NCI-H146 (cell line): ENCODE measurements around the gene MTAP.
"Not testable (repeated sequence)": the region's sequence is repeated elsewhere in the genome, so short reads cannot be mapped to it uniquely, and the experiment has no call there.

Experiments
- DNase-seq: peaks from one replicate; lab custom pipeline; 2025; lab: John Stamatoyannopoulos, UW

Gene MTAP

DNA sequence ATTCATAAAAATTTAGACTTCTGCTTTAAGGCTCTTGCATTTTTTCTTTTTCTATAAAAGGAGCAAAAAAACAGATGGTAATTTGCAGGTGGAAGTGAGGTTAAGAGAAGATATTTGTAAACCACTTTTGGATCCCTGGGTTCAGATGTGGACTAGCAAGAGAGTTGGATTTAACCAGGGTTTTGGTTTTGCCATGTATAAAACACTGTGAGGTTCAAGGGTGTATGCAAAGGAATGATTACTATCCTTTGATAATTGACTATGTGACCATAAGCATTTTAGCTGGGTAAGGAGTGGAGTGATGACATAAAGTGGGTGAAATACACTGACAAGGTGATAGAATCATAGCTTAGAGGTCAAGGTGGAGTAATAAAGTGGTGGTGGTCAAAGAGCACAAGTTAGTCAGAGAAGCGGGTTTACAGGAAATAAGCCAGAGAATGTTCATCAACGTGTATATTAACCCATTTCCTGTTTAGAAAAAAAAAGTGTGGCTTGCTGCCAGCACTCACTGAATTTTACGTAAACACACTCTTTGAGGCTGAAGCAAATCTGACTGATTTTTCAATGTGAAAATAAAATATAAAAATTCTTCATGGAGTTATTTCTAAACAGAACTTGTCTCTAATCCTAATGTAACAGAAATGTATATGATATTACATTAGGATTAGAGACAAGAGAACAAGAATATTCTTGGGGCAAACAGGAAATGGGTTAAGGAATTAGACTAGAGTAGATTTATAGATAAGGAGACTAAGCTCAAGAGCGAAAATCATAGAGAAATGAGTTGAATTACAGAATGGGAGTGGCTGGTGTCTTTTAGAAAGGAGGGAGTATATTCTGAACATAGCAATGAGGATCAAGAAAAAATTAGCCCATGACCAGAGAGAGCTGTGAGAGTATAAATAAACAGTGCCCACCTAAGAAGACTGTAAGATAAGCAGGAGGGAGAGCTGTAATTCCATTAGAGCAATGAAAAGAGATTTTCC lies 117.2 kb downstream of the MTAP start:
- no peak for DNase-seq

DNA sequence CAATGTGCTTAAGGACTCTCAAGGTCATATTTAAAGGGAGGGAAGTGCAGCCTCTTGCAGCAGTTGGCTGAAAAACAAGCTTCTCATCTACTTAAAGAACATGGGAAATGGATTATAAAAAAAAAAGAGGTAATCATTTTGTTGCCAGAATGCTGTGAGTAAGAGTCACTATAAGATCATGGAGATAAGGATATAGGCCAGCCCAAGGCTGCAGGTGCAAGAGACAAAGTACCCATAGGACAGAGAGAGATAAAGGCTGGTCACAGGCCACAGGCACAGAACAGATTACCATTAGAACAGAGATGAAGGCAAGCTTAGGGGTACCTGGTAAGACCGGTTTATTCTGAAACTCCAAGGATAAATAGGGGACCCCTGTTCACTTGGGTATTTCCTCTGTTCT lies 121.3 kb downstream of the MTAP start:
- DNase-seq, result no peak

DNA sequence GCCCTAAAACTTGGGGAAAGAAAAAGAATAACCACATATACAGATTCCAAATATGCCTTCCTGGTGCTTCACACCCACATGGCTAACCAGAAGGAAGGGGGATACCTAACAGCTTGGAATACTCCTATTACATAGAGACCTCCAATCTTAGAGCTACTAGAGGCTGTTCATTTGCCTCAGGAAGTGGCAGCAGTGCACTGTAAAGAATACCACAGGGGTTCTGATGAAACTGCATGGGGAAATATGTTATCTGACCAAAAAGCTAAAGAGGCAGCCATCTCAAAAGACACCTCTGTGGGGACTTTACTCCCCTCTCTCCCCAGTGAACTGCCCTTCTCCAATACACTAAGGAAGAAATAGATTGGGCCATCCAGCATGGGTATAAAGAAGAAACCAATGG lies 125.3 kb downstream of the MTAP start:
- DNase-seq, result no peak

DNA sequence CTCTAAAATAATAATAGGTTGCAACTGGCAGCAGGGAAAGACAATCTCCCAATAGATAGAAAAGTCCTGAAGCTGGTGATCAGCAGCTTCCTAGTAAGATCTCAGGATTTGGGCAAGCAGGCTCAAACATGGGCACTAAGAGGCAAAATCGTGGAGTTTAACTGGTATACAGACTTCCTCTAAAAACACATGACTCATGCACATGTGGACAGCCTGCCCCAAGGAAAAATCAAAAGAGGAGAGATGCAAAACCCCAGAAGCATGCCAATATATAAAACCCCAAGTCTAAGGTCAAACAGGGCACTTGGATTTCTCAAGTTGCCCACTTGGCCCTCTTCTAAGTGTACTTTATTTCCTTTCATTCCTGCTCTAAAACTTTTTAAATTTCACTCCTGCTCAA lies 129.0 kb downstream of the MTAP start:
- no peak for DNase-seq

DNA sequence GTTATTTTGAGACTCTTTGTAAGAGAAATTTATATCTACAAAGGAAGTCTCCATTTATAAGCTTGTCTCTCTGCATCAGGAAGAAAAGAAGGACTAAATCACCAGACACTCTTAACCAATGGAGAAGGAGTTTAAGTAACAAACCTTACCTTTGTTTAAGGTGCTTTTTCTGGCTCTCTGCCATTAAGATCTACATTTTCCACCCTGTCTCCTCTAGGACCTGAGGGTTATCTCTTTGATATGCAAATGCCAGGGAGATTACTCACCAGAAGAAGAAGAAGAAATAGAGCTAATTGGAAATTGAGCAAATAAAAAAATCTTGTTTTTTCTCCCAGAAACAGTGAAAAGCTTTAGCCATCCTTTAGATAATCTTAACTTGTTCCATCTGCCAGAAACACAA lies 130.8 kb downstream of the MTAP start:
- no peak for DNase-seq

DNA sequence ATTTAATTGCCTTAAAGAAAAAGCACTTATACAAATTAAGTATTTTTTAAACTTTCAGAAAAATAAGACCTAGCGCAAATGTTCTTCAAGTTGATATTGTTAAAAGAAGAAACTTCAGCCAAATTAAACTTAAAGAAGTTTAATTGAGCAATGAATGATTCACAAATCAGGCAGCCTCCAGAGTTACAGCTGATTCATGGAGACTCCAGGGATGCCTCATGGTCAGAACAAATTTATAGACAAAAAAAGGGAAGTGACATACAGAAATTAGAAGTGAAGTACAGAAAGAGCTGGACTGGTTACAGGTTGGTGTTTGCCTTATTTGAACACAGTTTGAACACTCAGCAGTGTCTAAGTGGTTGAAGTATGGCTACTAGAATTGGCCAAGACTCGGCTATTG lies 131.4 kb downstream of the MTAP start:
- DNase-seq, result no peak

DNA sequence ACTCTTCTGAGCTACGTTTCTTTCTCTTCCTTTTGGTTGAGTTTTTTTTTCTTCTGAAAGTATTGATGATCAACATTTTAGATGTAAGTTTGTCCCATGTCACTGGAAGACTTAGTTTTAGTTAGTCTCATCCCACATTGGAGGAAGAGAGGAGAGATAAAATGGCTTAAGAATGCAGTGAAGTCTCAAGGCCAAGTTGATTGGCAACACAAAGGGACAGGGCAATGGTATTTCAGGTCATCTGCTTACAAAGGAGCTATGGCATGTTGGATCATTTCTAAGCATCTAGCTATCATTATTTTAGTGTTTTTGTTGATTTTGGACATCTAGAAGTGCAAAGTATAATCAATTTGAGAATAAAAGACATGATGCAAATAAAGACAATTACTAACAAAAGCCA lies 133.2 kb downstream of the MTAP start:
- DNase-seq, result no peak

DNA sequence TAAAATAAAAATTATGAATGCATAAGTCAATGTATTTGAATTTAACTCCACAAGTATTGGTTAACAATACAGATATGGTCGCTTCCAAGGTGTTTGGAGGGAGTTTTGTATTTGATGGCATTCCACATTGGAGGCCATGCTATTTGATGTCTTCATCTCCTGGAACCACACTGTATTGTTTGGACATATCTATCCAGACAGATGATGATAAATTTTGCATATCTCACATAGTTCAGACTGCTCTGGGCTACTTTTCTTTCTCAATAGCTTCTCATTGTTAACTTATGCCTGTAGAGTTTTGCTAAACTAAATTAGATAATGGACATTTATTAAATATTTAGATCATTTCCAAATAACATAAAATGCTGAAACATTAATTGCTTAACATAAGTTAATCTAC lies 133.7 kb downstream of the MTAP start:
- DNase-seq, result no peak

DNA sequence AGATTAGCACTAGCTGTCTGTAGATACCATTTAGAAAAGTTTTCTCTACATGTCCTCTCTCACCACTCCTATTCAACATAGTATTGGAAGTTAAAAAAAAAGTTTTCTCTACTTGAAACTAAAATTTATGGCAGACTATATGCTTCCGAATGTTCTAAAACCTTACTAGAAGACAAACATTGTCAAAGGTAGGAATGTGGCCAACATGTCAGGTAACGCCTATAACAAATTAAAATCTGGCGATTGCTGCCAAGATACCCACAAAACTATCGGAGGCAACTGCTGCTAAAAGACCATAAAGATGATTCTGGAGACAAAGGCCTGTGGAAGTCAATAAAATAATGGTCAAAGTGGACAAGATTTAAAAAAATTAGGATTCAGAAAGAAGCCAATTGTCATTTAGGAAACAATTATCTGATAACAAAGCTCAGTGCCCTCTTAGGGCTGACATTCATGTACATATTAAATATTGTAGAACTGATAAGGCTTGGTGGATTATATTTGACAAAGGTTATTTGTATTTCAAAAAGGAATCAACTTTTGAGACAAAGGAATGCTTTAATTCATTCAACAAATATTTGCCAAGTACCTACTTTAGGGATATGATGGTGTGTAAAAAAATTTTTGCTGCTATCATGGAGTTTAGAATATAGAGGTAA lies 139.0 kb downstream of the MTAP start:
- DNase-seq, result no peak

DNA sequence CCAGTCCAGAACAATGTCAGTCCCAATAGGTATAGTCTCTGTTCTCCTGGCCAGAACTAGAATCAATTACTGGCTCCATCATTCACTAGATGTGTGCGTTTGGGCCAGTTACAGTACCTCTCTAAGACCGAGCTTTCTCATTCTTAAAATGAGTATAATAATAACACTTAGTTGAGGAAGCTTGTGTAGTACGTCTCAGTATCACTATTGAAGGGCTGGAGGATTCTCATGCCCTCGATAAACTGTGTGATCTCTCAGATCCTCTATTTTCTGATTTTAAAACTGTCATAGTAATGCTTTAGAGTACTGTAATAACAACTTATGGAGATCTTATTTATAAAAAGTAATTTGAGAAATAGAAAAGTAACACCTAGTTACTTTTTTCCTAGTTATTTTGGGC lies 141.0 kb downstream of the MTAP start:
- no peak for DNase-seq

DNA sequence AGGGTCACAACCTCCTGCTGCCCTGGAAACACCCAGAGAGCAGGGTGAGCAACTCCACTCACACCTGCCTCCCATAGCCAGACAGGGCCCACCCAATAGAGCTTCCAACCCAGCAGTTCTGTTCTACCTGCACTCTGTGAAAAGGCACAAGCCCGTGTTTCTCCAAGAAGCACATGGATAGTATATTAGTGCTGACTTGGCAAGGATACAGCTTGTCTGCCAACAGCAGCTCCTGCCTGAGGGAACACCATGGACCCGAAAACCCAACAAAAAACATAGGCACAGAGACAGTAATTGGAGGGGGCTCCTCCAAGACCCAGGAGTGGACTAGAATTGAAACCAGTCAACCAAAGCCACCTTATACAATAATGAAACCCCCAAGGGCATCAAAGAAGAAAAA lies 143.2 kb downstream of the MTAP start:
- DNase-seq, result no peak

DNA sequence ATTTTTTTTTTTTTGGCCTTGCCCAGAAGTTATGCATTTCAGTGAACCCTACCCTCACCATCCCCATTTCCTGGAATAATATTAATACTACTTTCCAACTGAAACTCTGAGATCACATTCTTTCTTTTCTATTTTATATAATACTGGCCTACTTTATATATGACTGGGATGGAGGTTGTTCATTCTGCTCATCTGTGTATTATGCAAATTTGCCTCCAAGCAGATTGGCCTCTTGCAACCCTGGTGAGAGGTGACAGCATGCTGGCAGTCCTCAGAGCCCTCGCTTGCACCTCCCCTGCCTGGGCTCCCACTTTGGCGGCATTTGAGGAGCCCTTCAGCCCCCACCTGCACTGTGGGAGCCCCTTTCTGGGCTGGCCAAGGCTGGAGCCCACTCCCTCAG lies 156.4 kb downstream of the MTAP start:
- no peak for DNase-seq

DNA sequence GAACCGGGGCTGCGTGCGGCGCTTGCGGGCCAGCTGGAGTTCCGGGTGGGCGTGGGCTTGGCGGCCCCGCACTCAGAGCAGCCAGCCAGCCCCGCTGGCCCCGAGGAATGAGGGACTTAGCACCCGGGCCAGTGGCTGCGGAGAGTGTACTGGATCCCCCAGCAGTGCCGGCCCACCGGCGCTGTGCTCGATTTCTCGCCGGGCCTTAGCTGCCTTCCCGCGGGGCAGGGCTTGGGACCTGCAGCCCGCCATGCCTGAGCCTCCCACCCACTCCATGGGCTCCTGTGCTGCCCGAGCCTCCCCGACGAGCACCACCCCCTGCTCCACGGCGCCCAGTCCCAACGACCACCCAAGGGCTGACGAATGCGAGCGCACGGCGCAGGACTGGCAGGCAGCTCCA lies 156.8 kb downstream of the MTAP start:
- DNase-seq, result not testable (repeated sequence)

DNA sequence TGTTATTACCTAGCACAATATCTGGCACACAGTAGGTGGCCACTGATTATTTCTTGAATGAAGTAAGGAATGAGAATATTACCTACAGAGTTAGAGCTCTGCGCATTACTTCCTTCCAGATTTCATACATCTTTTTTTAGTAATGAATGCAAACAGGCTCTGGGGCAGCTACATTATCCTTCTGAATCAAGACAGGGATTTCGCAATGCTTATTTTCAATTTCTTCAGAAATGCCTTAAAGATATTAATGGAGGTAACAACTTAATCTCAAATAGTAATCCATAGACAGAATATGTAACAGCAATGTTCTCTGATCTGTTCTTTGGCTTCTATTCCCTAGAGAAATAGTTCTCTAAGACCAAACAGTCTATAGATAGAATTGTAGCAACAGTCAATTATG lies 159.1 kb downstream of the MTAP start:
- no peak for DNase-seq

DNA sequence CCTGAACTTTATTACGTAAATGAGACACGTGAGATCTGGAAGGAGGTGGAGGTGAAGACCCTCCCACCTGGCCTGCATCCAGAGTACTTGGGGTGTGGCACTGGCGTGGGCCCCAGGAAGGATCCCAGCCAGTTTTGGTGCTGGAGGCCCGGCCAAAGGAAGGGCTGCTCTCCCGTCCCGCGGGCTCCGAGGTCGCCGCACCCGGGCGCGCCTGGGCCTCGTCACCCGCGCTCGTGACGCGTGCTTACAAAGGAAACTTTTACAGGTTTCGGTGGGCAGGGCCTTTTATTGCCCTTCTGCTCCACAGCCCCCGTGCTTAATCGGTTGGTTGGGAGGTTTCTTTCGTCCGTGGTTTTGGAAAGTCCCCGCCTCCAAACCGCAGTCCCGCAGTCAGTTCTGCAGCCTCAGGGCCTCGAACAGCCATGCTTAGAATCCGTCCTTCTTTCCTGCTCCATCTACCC lies 162.5 kb downstream of the MTAP start:
- no peak for DNase-seq

DNA sequence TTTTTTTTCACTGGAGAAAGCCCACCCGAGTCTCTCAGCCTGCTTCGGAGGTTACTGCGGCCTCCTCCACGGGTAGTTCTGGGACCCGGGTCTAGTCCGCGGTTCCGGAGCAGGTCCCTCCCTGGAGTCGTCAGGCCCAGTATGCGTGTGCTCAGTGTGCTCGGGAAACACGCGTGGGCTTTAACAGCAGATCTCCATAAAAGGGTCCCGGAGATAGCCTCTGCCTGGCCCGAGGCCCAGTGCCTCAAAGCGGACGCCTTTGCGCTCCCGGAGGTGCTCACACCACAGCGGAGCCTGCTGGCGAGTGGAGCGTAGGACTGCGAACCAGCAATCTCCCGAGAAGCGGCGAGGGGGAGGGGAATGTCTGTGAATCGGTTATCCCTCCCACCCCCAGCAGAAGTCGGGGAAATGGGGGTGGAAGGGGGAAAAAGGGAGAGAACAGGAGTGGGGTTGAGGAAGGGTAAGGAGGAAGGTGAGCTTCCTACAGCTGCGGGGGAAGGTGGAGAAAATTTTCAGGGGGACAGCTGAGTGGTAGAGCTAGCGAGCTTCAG lies 163.0 kb downstream of the MTAP start:
- DNase-seq, result no peak

DNA sequence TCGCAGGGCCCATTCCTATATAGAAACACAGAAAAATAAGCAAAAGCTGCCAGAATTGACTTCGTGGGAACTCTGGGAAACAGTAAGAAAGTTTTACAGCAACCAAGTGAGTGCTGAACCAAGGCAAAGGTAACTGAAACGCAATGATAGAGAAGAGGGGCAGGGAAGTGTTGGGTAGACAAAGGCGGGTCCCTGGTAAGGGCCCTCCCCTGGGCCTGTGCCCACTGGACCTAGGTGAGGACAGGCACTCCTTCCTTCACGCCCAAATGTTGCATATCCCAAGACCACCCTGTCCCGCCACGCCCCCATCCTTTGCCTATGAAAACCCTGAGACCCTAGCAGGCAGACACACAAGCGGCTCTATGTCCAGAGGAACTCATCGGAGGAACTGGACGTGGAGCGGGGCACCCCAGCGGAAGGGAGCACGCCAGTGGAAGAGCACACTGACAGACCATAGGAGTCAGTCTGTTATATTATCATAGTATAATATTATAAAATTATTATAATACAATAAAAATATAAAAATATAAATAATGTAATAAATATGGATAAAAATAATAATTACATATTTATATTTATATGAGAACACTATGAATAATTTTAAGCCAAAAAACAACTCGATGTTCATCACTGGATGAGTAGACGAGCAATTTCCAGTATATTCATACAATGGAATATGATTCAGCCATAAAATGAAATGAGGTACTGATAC lies 163.9 kb downstream of the MTAP start:
- DNase-seq, result no peak

DNA sequence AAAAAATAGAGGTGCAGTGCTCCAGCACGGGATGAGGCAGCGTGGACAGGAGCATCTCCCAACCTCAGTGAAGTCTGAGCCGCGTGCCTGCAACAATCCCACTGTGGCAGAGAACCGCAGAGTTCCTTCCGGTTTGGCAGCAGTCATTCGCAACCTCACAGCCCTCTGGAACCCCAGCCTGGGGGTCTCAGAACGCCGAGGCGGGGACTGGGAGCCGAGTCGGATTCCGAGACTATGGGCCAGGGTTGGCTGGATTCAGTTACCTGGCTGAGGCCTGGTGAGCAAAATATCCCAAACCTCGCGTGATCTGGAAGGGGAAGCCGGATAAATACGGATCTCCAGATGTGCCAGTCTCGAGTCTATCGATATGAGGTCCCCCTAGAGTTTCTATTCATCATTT lies 164.7 kb downstream of the MTAP start:
- no peak for DNase-seq

DNA sequence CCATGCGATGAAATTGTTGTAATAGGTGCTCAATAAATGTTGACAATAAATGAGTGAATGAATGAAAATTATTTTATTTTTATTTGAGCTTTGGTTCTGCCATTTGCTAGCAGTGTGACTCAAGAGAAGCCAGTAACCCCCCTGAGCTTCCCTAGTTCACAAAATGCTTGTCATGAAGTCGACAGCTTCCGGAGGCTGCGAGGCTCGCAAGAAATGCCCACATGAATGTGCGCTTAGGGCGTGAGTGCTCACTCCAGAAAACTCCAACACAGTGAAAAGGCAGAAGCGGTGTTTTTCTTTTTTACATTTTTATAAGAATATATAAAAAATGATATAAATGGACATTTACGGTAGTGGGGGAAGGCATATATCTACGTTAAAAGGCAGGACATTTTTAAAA lies 165.3 kb downstream of the MTAP start:
- no peak for DNase-seq

DNA sequence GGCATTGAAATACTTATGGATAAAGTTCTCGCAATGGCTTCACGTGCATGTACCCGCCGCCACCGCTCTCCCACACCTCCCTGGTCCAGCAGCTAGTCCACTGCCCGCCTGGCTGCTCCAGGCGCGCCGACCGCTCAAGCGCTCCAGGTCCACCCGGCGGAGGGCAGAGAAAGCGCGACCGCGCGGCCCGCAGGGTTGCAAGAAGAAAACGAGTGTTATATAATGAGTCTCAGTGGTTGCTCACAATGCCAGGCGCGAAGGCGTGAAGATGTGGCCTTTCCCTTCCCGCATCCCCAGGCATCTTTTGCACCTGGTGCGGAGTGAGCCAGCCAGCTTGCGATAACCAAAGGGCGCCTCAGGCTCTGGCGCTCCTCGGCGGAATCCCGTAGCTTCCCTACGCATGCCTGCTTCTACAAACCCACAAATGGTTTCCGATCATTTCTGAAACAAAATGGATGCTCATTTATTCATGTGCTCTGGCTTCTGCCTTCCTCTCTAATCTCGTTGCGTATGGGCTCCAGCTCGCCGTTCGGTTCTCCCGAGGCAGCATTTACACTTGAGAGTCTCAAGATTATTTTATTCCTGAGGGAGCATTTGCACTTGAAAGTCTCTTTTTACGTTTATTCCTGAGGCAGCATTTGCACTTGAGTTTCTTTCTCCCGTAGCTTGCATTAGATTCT lies 166.0 kb downstream of the MTAP start:
- DNase-seq, result no peak

DNA sequence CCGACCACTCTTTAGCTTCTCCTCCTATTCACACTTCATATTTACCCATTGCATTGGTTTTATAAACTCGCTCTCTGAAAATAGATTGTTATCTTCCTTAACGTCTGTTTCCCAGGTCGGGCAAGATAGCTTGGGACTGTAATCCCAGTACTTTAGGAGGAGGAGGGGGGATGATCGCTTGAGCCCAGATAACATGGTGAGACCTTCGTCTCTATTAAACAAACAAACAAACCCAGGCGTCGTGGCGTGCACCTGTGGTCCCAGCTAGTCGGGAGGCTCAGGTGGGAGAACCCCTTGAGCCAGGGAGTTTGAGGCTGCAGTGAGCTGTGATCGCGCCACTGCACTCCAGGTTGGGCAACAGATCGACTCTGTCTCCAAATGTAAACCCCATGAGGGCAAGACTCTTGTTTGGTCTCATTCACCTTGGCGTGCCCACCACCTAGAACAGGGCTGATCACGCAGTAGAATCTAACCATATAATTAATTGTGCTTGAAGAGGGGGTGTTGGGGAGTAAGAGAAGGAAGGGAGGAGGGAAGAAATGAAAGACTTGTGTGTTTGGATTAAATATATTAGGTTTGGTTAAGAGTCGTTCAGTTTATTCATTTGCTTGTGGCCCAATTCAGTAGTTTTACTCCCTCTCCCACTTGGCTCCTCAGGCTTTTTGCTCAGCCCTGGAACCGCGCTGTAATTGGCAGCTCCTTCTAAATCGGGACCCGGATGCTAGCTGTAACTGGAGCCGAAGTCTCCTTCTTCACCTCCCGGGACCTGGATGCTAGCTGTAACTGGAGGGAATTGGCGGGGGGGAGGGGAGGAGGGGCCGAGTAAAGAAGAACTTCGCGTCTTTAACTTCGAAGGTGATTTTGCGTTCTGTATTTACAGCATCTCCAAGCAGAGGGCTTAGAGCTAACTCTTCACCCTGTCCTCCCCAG lies 166.8 kb downstream of the MTAP start:
- DNase-seq, result no peak
